Right ventricle myocardium superior (tissue), 1 donor: ENCODE measurements around the gene DEPDC5. TPM values are rescaled to one million over a fixed set of nuclear protein-coding genes. Genes with fewer than 3 reads are reported as not detected.

Source experiments
- ATAC-seq: fragments of 200-7000 bp; cut with Tn5 transposase; one replicate; pipeline ENCODE4 v1.9.1; 2020; ENCODE audit warnings: mild to moderate bottlenecking; ENCODE audit not compliant: poor library complexity
- DNase-seq: peaks from one replicate; pipeline ENCODE4 v3.0.0-alpha.2; 2020
- intact Hi-C: fragments of 100-400 bp; cut with DNase I; formaldehyde crosslinking; loops from one replicate; pipeline ENCODE4 v1.11.2; 2022
- total RNA-seq: library from RNA; stranded (reverse); fragmentation: NEBNext Ultra II Directional; extraction: Animal tissue kit (Norgen Biotek cat#: 25700); gene quantifications from one replicate; pipeline ENCODE4 v1.2.1, GENCODE V29; 2021
- donor health status: DM: no; HTN: yes; CAD: no; lungs with severe emphysema.

Gene DEPDC5
- total RNA-seq, 1 donor from 2014 or later, result 10.8 TPM

GRCh38 chr22:31870890-31871289 lies 117.1 kb downstream of the DEPDC5 start:
- intact Hi-C loops, result no loop called here
- ATAC-seq (no peak), DNase-seq (no peak)

- ATAC-seq (no peak), DNase-seq (no peak)
- intact Hi-C loops, result no loop called here
Observed at GRCh38 chr22:31871480-31871879, 117.7 kb downstream of the DEPDC5 start.

GRCh38 chr22:31872209-31872608 lies 118.4 kb downstream of the DEPDC5 start:
- ATAC-seq (no peak), DNase-seq (no peak)
- intact Hi-C loops, result no loop called here

- intact Hi-C loops, result no loop called here
Observed at GRCh38 chr22:31874821-31875220, 121.0 kb downstream of the DEPDC5 start.

GRCh38 chr22:31876156-31876920 lies 122.5 kb downstream of the DEPDC5 start:
- intact Hi-C loops, result no loop called here
- DNase-seq, result no peak
- no peak for ATAC-seq

More at GRCh38 chr22:31874821-31875220, 121.0 kb downstream of the DEPDC5 start:
- no peak for ATAC-seq
- DNase-seq, result no peak

GRCh38 chr22:31879585-31879984 lies 125.8 kb downstream of the DEPDC5 start:
- intact Hi-C loops, result no loop called here
- no peak for DNase-seq
- no peak for ATAC-seq

DNA sequence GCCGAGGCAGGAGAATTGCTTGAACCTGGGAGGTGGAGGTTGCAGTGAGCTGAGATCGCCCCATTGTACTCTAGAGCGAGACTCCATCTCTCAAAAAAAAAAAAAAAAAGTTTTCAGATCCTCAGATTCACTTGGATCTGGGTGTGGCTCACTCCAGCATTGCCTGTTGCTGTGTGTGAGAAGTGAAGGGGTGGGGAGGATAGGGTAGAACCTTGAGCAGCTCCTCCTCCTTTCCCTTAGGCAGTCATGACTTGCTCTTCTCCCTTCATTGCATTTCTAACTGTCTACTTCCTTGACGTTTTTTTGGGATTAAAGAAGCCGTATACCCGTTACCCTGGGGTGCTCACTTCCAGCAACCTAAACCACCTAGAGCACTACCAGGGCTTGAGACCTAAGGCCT lies 127.4 kb downstream of the DEPDC5 start:
- ATAC-seq (no peak), DNase-seq (no peak)
- intact Hi-C loops, result no loop called here

GRCh38 chr22:31881865-31882264 lies 128.0 kb downstream of the DEPDC5 start:
- DNase-seq, result no peak
- no peak for ATAC-seq
- intact Hi-C loops, result no loop called here

GRCh38 chr22:31882971-31883370 lies 129.2 kb downstream of the DEPDC5 start:
- intact Hi-C loops, result no loop called here
- ATAC-seq (no peak), DNase-seq (no peak)

DNA sequence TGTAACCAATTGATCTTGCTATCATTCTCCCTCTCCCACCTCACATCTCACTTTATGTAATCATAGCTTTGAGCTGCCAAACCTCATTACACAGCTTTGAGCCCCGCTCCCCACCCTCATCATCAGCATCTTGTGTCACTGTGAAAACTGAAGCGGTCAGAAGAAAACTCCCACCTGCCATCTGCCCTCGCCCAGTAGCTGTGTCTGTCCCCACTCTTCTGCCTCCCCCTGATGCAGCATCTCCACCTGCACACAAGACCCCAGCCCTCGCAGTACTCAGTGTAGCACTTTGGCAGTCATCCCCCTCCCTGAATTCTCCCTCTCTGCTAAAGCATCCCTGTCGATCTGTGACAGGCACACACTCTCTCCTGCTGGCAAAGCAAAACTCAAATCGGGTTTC lies 130.2 kb downstream of the DEPDC5 start:
- DNase-seq (no peak), ATAC-seq (no peak)
- intact Hi-C loops, result no loop called here

DNA sequence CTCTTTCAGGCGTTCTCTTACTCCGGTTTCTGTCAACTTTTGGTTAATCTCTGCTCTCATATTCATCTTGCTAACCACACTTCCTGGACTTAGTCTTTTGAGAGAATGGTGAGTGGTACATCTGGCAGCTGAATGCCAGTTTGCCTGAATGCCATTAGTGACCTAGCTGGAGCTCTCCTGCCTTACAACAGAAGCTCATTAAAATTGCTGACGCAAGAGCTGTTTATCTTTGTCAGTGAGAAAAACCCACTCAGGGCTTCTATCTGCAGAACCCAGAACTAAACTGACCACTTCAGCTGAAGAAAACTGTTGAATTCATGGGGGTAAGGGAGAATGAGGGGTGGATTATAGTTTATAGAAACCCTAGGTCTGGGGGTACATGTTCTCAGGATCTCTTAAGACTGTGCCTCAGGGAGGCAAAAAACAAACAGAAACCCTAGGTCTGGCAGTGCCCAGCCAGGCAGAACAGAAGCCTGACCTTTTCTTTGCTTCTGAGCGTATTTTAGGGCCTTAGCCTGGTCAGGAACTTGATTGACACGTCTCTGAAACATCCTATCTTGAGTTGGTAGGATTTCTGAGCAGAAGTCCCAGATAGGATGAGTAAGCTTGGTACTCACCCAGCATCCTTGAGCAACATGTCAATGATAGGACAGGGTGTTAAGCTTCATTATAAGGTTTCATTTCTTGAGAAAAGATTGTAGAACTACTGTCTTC lies 137.7 kb downstream of the DEPDC5 start:
- ATAC-seq (no peak), DNase-seq (no peak)
- intact Hi-C loops, result no loop called here

DNA sequence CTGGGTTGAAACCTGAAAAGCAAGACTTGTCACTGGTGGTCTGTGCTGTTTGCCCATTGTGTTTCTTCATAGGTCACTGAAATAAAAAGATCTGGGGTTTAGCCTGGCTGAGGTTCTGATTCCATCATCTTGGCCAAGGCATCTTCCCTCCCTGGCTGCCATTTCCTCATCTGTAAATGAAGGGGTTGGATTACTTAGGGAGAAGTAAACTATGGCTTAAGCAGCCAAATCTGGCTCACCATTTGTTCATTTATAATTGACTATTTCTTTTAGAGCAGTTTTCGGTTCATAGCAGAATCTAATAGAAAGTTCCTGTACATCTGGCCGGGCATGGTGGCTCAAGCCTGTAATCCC lies 138.2 kb downstream of the DEPDC5 start:
- no peak for DNase-seq
- ATAC-seq, result no peak
- intact Hi-C loops, result no loop called here

GRCh38 chr22:31893460-31893859 lies 139.6 kb downstream of the DEPDC5 start:
- ATAC-seq, result no peak
- no peak for DNase-seq
- intact Hi-C loops, result no loop called here

- intact Hi-C loops, result no loop called here
- ATAC-seq, result no peak
- DNase-seq, result no peak
Observed at GRCh38 chr22:31895411-31896123, 141.7 kb downstream of the DEPDC5 start.

GRCh38 chr22:31896472-31896871 lies 142.7 kb downstream of the DEPDC5 start:
- DNase-seq (no peak), ATAC-seq (no peak)
- intact Hi-C loops, result no loop called here

DNA sequence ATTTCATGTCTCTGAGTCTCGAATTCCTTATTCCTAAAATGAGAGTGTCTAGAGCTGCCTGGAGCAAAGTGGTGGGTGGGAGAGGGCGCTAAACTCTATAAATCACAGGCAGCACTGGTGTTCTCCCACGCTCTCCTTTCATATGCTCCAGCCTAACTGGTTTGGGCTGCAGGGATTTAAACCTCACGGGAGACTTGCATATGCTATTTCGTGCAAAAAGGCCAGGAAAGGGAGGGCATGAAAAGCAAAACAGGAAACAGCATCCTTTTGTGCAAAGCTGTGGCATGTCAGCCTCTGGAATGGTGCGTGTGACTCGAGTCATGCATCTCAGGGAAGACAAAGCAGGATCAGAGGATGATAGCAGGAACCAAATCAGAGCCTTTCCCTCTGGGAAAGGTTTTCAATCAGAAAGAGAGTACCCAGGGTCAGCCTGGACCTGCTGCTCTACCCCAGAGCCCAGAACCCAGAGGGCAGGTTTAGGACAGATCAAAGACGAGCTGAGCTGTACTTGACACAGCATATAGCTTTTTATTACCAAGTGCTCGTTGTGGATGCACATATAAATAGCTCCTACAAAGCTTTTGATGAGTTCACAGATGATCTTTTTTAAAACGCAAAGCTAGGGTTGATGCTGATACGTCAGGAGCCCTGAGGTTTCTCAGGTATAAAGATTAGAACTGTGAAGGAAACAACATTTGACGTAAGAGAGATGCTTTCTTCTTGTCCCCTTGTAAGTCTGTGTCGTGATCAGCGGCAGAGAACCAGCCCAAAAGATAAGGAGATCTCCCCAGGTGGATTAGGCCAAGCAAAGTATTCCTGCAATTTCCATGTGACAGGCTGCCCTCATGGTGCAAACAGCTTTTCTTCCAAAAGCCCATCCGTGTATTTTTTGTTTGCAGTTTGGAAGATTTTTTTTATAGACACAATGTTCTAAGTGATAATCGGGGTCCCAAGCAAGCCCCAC lies 144.3 kb downstream of the DEPDC5 start:
- intact Hi-C loops, result no loop called here
- ATAC-seq (no peak), DNase-seq (no peak)

GRCh38 chr22:31898926-31899325 lies 145.1 kb downstream of the DEPDC5 start:
- intact Hi-C loops, result no loop called here
- ATAC-seq (no peak), DNase-seq (no peak)

DNA sequence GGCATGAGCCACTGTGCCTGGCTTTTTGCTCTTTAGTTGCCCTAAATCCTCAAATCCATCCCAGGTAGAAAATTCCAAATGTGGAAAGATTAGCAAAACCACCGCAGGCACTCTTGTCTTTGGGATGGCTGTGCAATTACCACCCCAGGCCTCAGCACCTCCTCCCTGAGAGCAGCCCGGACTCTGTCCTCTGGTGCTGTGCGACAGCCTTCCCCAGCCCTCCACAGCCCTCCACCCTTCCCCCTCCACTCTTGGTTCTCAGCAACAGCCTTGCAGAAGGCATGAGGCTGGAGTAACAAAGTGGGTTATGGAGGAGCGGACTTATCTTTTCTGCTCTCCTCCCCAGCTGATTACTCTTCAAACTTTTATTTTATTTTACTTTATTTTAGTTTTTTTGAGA lies 145.8 kb downstream of the DEPDC5 start:
- DNase-seq (no peak), ATAC-seq (no peak)
- intact Hi-C loops, result loop anchor here (10.0 kb wide), 1 partner anchor 55 kb away; no protein-coding TSS in a partner anchor
